HepG2 (cell line): ENCODE results near the gene NOP56. TPM values are rescaled to one million over a fixed set of nuclear protein-coding genes. Genes with fewer than 3 reads are reported as not detected.

Source experiments
- CENPBD1 ChIP-seq: sonication (generic); formaldehyde crosslinking; IDR thresholded peaks from 2 replicates; pipeline ENCODE4 v1.8.0; 2022; ENCODE audit warnings: missing genetic modification reagents, low read depth, mild to moderate bottlenecking, borderline replicate concordance
- EEA1 ChIP-seq: sonication (generic); formaldehyde crosslinking; IDR thresholded peaks from 2 replicates; pipeline ENCODE4 v1.5.1; 2020; ENCODE audit warnings: mild to moderate bottlenecking, missing genetic modification reagents, borderline replicate concordance
- EED ChIP-seq: sonication (generic); formaldehyde crosslinking; IDR thresholded peaks from 2 replicates; pipeline ENCODE4 v1.5.0; 2020; ENCODE audit warnings: mild to moderate bottlenecking, missing genetic modification reagents
- FOXJ3 ChIP-seq: sonication (generic); formaldehyde crosslinking; IDR thresholded peaks from 2 replicates; pipeline ENCODE4 v1.4.0; 2020; ENCODE audit warnings: missing genetic modification reagents, mild to moderate bottlenecking, borderline replicate concordance
- FOXK2 ChIP-seq: fragments of 450-650 bp; IDR thresholded peaks from 2 replicates; pipeline ENCODE4 v1.6.1; 2016
- GABPB1 ChIP-seq: IDR thresholded peaks from 2 replicates; pipeline ENCODE4 v1.6.1; 2016; ENCODE audit warnings: mild to moderate bottlenecking, missing genetic modification reagents, moderate library complexity, missing compliant biosample characterization
- GZF1 ChIP-seq: sonication (generic); formaldehyde crosslinking; IDR thresholded peaks from 2 replicates; pipeline ENCODE4 v1.5.1; 2020; ENCODE audit warnings: mild to moderate bottlenecking, missing genetic modification reagents
- HMGA1 ChIP-seq: sonication (generic); formaldehyde crosslinking; conservative IDR thresholded peaks from 2 replicates; pipeline ENCODE4 v1.4.0; 2020; ENCODE audit warnings: missing genetic modification reagents
- KMT2B ChIP-seq: IDR thresholded peaks from 2 replicates; pipeline ENCODE4 v1.6.1; 2016; ENCODE audit warnings: missing genetic modification reagents, missing compliant biosample characterization
- MAFF ChIP-seq: IDR thresholded peaks from 2 replicates; pipeline ENCODE4 v1.6.1; 2011; ENCODE audit warnings: low read depth, low read length, improper control_type of control experiment
- MIXL1 ChIP-seq: IDR thresholded peaks from 2 replicates; pipeline ENCODE4 v1.6.1; 2016
- MTA1 ChIP-seq: sonication (generic); formaldehyde crosslinking; IDR thresholded peaks from 2 replicates; pipeline ENCODE4 v1.4.0; 2020; ENCODE audit warnings: missing genetic modification reagents, mild to moderate bottlenecking, borderline replicate concordance
- MXD3 ChIP-seq: IDR thresholded peaks from 2 replicates; pipeline ENCODE4 v1.6.1; 2016; ENCODE audit warnings: mild to moderate bottlenecking, missing biosample characterization, missing genetic modification reagents
- NFE2L1 ChIP-seq: sonication (generic); formaldehyde crosslinking; IDR thresholded peaks from 2 replicates; pipeline ENCODE4 v1.4.0; 2020; ENCODE audit warnings: missing genetic modification reagents, mild to moderate bottlenecking, borderline replicate concordance
- PHF20 ChIP-seq: sonication (generic); formaldehyde crosslinking; IDR thresholded peaks from 2 replicates; pipeline ENCODE4 v1.5.0; 2020; ENCODE audit warnings: mild to moderate bottlenecking, missing genetic modification reagents
- SAP130 ChIP-seq: IDR thresholded peaks from 2 replicates; pipeline ENCODE4 v1.6.1; 2016; ENCODE audit warnings: low read depth
- ZFP41 ChIP-seq: sonication (generic); formaldehyde crosslinking; IDR thresholded peaks from 2 replicates; pipeline ENCODE4 v1.4.0; 2020; ENCODE audit warnings: mild to moderate bottlenecking, missing genetic modification reagents, borderline replicate concordance
- ZKSCAN5 ChIP-seq: sonication (generic); formaldehyde crosslinking; IDR thresholded peaks from 2 replicates; pipeline ENCODE4 v1.5.1; 2020; ENCODE audit warnings: mild to moderate bottlenecking, missing genetic modification reagents
- ZNF20 ChIP-seq: sonication (generic); formaldehyde crosslinking; IDR thresholded peaks from 2 replicates; pipeline ENCODE4 v1.4.0; 2020; ENCODE audit warnings: mild to moderate bottlenecking, moderate library complexity, missing genetic modification reagents
- ZNF296 ChIP-seq: sonication (generic); formaldehyde crosslinking; conservative IDR thresholded peaks from 2 replicates; pipeline ENCODE4 v1.5.0; 2020; ENCODE audit warnings: mild to moderate bottlenecking, missing genetic modification reagents
- ZNF484 ChIP-seq: sonication (generic); formaldehyde crosslinking; IDR thresholded peaks from 2 replicates; pipeline ENCODE4 v1.5.1; 2020; ENCODE audit warnings: mild to moderate bottlenecking, low read depth, missing genetic modification reagents, borderline replicate concordance
- ZNF543 ChIP-seq: sonication (generic); formaldehyde crosslinking; IDR thresholded peaks from 2 replicates; pipeline ENCODE4 v1.4.0; 2020; ENCODE audit warnings: mild to moderate bottlenecking, missing genetic modification reagents
- ZNF609 ChIP-seq: sonication (generic); formaldehyde crosslinking; IDR thresholded peaks from 2 replicates; pipeline ENCODE4 v1.4.0; 2020; ENCODE audit warnings: mild to moderate bottlenecking, missing genetic modification reagents, borderline replicate concordance
- ZNF615 ChIP-seq: sonication (generic); formaldehyde crosslinking; IDR thresholded peaks from 2 replicates; pipeline ENCODE4 v1.5.0; 2020; ENCODE audit warnings: mild to moderate bottlenecking, missing genetic modification reagents, borderline replicate concordance
- ZNF883 ChIP-seq: sonication (generic); formaldehyde crosslinking; IDR thresholded peaks from 2 replicates; pipeline ENCODE4 v1.5.1; 2020; ENCODE audit warnings: mild to moderate bottlenecking, missing genetic modification reagents; ENCODE audit errors: not compliant biosample characterization
- polyA plus RNA-seq, 8 experiments: library from polyadenylated mRNA; depleted of rRNA in 3 of 8; stranded (reverse) in 7 of 8; unstranded in 1 of 8; fragments of >200 nt; fragmentation: Illumina TruSeq in 4 of 8; extraction: Trizol in 4 of 8; gene quantifications; 2 replicates each; pipeline versions ENCODE4 v1.2.1 to v1.2.3, GENCODE V29; 2011 to 2016; ENCODE audit warnings: low read depth in 4 of 8, missing spikeins in 1 of 8, mixed read lengths in 1 of 8; ENCODE audit not compliant: insufficient read depth in 1 of 8
- total RNA-seq, 5 experiments: library from RNA; depleted of rRNA; stranded (reverse); fragments of >200 nt; fragmentation: Illumina TruSeq; extraction: Trizol; gene quantifications; 2 replicates each; pipeline ENCODE4 v1.2.3, GENCODE V29; 2016; ENCODE audit warnings: low read depth in 1 of 5

The NOP56 gene
- total and polyA plus RNA-seq, 2 of the 13 experiments (the other 11 are each of a cell fraction or from before 2014, with no cell fraction given), result 369 to 1,116 TPM

- TF ChIP-seq MXD3 (CRISPR knock-in tag) (peak; percentile 98), NFE2L1 (no peak; the same call in 1 of the 2 replicates), GABPB1 (CRISPR knock-in tag) (peak; percentile 86), MAFF (no peak), EED (peak; percentile 97), KMT2B (CRISPR knock-in tag) (peak; percentile 48; the same call in 1 of the 2 replicates), SAP130 (CRISPR knock-in tag) (peak; percentile 90), ZNF20 (CRISPR knock-in tag) (no peak; the same call in 1 of the 2 replicates), ZNF609 (CRISPR knock-in tag) (peak; percentile 65), ZNF296 (CRISPR knock-in tag) (no peak), ZKSCAN5 (CRISPR knock-in tag) (no peak), HMGA1 (CRISPR knock-in tag) (no peak), CENPBD1 (CRISPR knock-in tag) (0 out of 2 replicates have a peak, but pooled peaks have one; percentile 84), MTA1 (CRISPR knock-in tag) (peak; percentile 86), ZNF543 (CRISPR knock-in tag) (peak; percentile 99), MIXL1 (CRISPR knock-in tag) (peak; percentile 64), PHF20 (CRISPR knock-in tag) (peak; percentile 79), FOXJ3 (peak; percentile 85; the same call in 1 of the 2 replicates), ZNF484 (no peak), ZNF883 (peak; percentile 62), ZFP41 (peak; percentile 26; the same call in 1 of the 2 replicates), ZNF615 (no peak; the same call in 1 of the 2 replicates), GZF1 (CRISPR knock-in tag) (peak; percentile 63; the same call in 1 of the 2 replicates), EEA1 (CRISPR knock-in tag) (peak; percentile 99), FOXK2 (peak; percentile 83)
These were observed at the start of gene NOP56 (continued) for GRCh38 chr20:2651772-2652723.
